H9 (cell line): Measurements from ENCODE around the gene GXYLT1. TPM values are rescaled to one million over a fixed set of nuclear protein-coding genes. Genes with fewer than 3 reads are reported as not detected.

Experiments used
- DNase-seq: peaks from one replicate; pipeline ENCODE4 v3.0.0-alpha.2; 2017
- H2AFZ ChIP-seq: one replicate; pipeline ENCODE4 v1.6.1; 2013; ENCODE audit warnings: mild to moderate bottlenecking, low read length, control low read depth, moderate library complexity
- H2AK5ac ChIP-seq: 2 replicates; pipeline ENCODE4 v1.6.1; 2013; ENCODE audit warnings: low read length, control low read depth, mixed read lengths; ENCODE audit not compliant: insufficient read length
- H2BK120ac ChIP-seq: one replicate; pipeline ENCODE4 v1.6.1; 2013; ENCODE audit warnings: low read depth, mild to moderate bottlenecking, low read length, control low read depth, inconsistent platforms; ENCODE audit not compliant: poor library complexity, severe bottlenecking
- H2BK12ac ChIP-seq: 2 replicates; pipeline ENCODE4 v1.6.1; 2013; ENCODE audit warnings: low read length, control low read depth, mixed read lengths, low read depth; ENCODE audit not compliant: insufficient read length
- H2BK15ac ChIP-seq: 2 replicates; pipeline ENCODE4 v1.6.1; 2013; ENCODE audit warnings: low read depth, low read length, control low read depth
- H2BK20ac ChIP-seq: one replicate; pipeline ENCODE4 v1.6.1; 2013; ENCODE audit warnings: low read depth, mild to moderate bottlenecking, low read length, control low read depth, inconsistent platforms; ENCODE audit not compliant: poor library complexity, severe bottlenecking
- H2BK5ac ChIP-seq: 2 replicates; pipeline ENCODE4 v1.6.1; 2013; ENCODE audit warnings: low read length, control low read depth, mixed read lengths; ENCODE audit not compliant: insufficient read length
- H3K14ac ChIP-seq: 2 replicates; pipeline ENCODE4 v1.6.1; 2013; ENCODE audit warnings: low read length, control low read depth; ENCODE audit not compliant: insufficient read depth
- H3K18ac ChIP-seq: 2 replicates; pipeline ENCODE4 v1.6.1; 2013; ENCODE audit warnings: low read depth, mild to moderate bottlenecking, mixed read lengths, low read length, control low read depth; ENCODE audit not compliant: insufficient read length
- H3K23ac ChIP-seq: 2 replicates; pipeline ENCODE4 v1.6.1; 2013; ENCODE audit warnings: low read length, control low read depth, mixed read lengths, low read depth; ENCODE audit not compliant: insufficient read length
- H3K23me2 ChIP-seq: 2 replicates; pipeline ENCODE4 v1.6.1; 2013; ENCODE audit warnings: low read depth, mild to moderate bottlenecking, mixed read lengths, low read length, control low read depth; ENCODE audit not compliant: insufficient read length, poor library complexity, severe bottlenecking
- H3K27ac ChIP-seq: 2 replicates; pipeline ENCODE4 v1.5.1; 2013; ENCODE audit warnings: low read length, control low read depth, mixed read lengths, low read depth; ENCODE audit not compliant: insufficient read length
- H3K27me3 ChIP-seq: 2 replicates; pipeline ENCODE4 v1.6.1; 2013; ENCODE audit warnings: low read length, control low read depth, inconsistent platforms; ENCODE audit not compliant: insufficient read depth
- H3K4ac ChIP-seq: 2 replicates; pipeline ENCODE4 v1.6.1; 2013; ENCODE audit warnings: low read depth, mild to moderate bottlenecking, control low read depth, inconsistent platforms, low read length, moderate library complexity
- H3K4me1 ChIP-seq: 2 replicates; pipeline ENCODE4 v1.6.1; 2013; ENCODE audit warnings: low read length, control low read depth, inconsistent platforms; ENCODE audit not compliant: insufficient read depth
- H3K4me2 ChIP-seq: 2 replicates; pipeline ENCODE4 v1.6.1; 2013; ENCODE audit warnings: low read length, control low read depth, mixed read lengths; ENCODE audit not compliant: insufficient read length, insufficient read depth
- H3K56ac ChIP-seq: 2 replicates; pipeline ENCODE4 v1.6.1; 2013; ENCODE audit warnings: low read depth, mild to moderate bottlenecking, mixed read lengths, low read length, control low read depth; ENCODE audit not compliant: insufficient read length
- H3K79me1 ChIP-seq: 2 replicates; pipeline ENCODE4 v1.6.1; 2013; ENCODE audit warnings: low read depth, mild to moderate bottlenecking, moderate library complexity, low read length, control low read depth, inconsistent platforms; ENCODE audit not compliant: insufficient read depth, poor library complexity, severe bottlenecking
- H3K79me2 ChIP-seq: 2 replicates; pipeline ENCODE4 v1.6.1; 2013; ENCODE audit warnings: low read length, control low read depth, inconsistent platforms; ENCODE audit not compliant: insufficient read depth
- H3K9ac ChIP-seq: 2 replicates; pipeline ENCODE4 v1.6.1; 2013; ENCODE audit warnings: low read length, control low read depth, mixed read lengths; ENCODE audit not compliant: insufficient read length; ENCODE audit errors: extremely low read depth
- H3K9me3 ChIP-seq: one replicate; pipeline ENCODE4 v1.6.1; 2013; ENCODE audit warnings: low read depth, low read length, inconsistent platforms; ENCODE audit not compliant: control insufficient read depth
- H3T11ph ChIP-seq: one replicate; pipeline ENCODE4 v1.6.1; 2013; ENCODE audit warnings: mild to moderate bottlenecking, low read length, control low read depth, inconsistent platforms
- H4K20me1 ChIP-seq: one replicate; pipeline ENCODE4 v1.6.1; 2013; ENCODE audit not compliant: control insufficient read depth, insufficient read length, insufficient read depth
- H4K5ac ChIP-seq: 2 replicates; pipeline ENCODE4 v1.6.1; 2013; ENCODE audit warnings: low read depth, mild to moderate bottlenecking, mixed read lengths, low read length, control low read depth; ENCODE audit not compliant: insufficient read length
- H4K8ac ChIP-seq: replicated peaks from 2 replicates; pipeline ENCODE4 v1.6.1; 2013; ENCODE audit warnings: low read length, control low read depth, mixed read lengths, low read depth; ENCODE audit not compliant: insufficient read length
- H4K91ac ChIP-seq: 2 replicates; pipeline ENCODE4 v1.6.1; 2013; ENCODE audit warnings: low read depth, mild to moderate bottlenecking, moderate library complexity, mixed read lengths, low read length, control low read depth; ENCODE audit not compliant: insufficient read length
- H3K27ac Mint-ChIP-seq, 3 experiments: 2 replicates in 2 of 3; 3 replicates in 1 of 3; pipeline ENCODE4 v1.8.0; 2020 to 2021; ENCODE audit warnings: mixed read lengths in 3 of 3, mild to moderate bottlenecking in 1 of 3, moderate library complexity in 1 of 3
- H3K27me3 Mint-ChIP-seq: 2 replicates; pipeline ENCODE4 v1.8.0; 2021; ENCODE audit warnings: low read depth, mild to moderate bottlenecking, moderate library complexity, mixed read lengths
- H3K36me3 Mint-ChIP-seq, 3 experiments: 2 replicates in 2 of 3; 3 replicates in 1 of 3; pipeline ENCODE4 v1.8.0; 2020 to 2021; ENCODE audit warnings: low read depth in 3 of 3, mixed read lengths in 3 of 3; ENCODE audit not compliant: insufficient read depth in 1 of 3
- H3K4me1 Mint-ChIP-seq, 2 experiments: 2 replicates each; pipeline ENCODE4 v1.8.0; 2020; ENCODE audit warnings: mixed read lengths in 2 of 2
- H3K4me3 Mint-ChIP-seq, 2 experiments: 2 replicates in 1 of 2; 3 replicates in 1 of 2; pipeline ENCODE4 v1.8.0; 2020 to 2021; ENCODE audit warnings: mild to moderate bottlenecking in 2 of 2, mixed read lengths in 2 of 2, moderate library complexity in 1 of 2
- H3K9me3 Mint-ChIP-seq, 2 experiments: 2 replicates in 1 of 2; 3 replicates in 1 of 2; pipeline ENCODE4 v1.8.0; 2020; ENCODE audit warnings: mild to moderate bottlenecking in 2 of 2, mixed read lengths in 2 of 2, moderate library complexity in 1 of 2
- WGBS: extraction: QIAGEN DNeasy Blood & Tissue Kit; methylation state at CpG from one replicate; pipeline ENCODE4 v1.1.7; 2013; ENCODE audit warnings: missing lambda C conversion rate, low lambda C conversion rate, mixed read lengths; ENCODE audit not compliant: insufficient read length; ENCODE audit errors: extremely low coverage; 5-methylcytosine and 5-hydroxymethylcytosine counted together
- total RNA-seq: library from RNA; stranded (reverse); gene quantifications from 2 replicates; pipeline ENCODE4 v1.2.1, GENCODE V29; 2021
- TF ChIP-seq, protein P1 (sequence below): fragments of 200-600 bp; sonication (generic); conservative IDR thresholded peaks from 3 replicates; pipeline ENCODE4 v1.8.0; 2021; ENCODE audit warnings: antibody characterized with exemption, mild to moderate bottlenecking

Gene GXYLT1
- total RNA-seq, 1 experiment from 2014 or later, result 14.5 TPM

DNA sequence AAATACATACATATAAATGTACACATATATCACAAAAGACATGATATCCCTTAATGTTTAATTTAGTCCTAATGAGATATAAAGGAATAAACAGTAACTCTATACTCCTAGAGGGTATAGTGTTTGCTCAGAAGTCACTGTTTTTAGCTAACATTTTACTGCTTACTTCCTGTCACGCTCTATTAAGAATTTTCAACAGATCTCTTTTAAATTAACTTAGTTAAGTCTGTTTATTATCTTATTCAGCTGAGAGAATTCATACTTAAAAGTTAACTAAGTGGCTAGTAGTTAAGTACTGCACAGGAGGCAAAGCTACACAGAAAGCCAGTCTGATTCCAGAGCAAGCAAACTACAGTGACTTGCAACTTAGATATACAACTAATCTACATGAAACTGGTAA, 39.9 kb downstream of the GXYLT1 start:
- H2AFZ ChIP-seq, result no peak overlapping the region
- no peaks in the 10 kb centered on the region for H4K20me1 ChIP-seq
- Mint-ChIP-seq H3K27me3 (no peaks in the 10 kb centered on the region), H3K9me3 (peaks cover 0 to 1% of the 10 kb centered on the region in 2 experiments; a peak in 1 of 5 replicates), H3K4me3 (no peak overlapping the region), H3K36me3 (peaks cover 1 to 16% (median 6%) of the 10 kb centered on the region in 3 experiments; a peak in 5 of 7 replicates), H3K27ac (no peak overlapping the region), H3K4me1 (no peaks in the 10 kb centered on the region)
- no peaks in the 10 kb centered on the region for H3K79me2 ChIP-seq
- no peaks in the 10 kb centered on the region for H3K4me1 ChIP-seq
- H3K9ac ChIP-seq, result no peak overlapping the region
- no peak overlapping the region for H3K56ac ChIP-seq
- WGBS, result no CpG with 5 or more reads among the region's 1 CpG
- no peak overlapping the region for H2BK5ac ChIP-seq
- TF ChIP-seq, protein P1, sequence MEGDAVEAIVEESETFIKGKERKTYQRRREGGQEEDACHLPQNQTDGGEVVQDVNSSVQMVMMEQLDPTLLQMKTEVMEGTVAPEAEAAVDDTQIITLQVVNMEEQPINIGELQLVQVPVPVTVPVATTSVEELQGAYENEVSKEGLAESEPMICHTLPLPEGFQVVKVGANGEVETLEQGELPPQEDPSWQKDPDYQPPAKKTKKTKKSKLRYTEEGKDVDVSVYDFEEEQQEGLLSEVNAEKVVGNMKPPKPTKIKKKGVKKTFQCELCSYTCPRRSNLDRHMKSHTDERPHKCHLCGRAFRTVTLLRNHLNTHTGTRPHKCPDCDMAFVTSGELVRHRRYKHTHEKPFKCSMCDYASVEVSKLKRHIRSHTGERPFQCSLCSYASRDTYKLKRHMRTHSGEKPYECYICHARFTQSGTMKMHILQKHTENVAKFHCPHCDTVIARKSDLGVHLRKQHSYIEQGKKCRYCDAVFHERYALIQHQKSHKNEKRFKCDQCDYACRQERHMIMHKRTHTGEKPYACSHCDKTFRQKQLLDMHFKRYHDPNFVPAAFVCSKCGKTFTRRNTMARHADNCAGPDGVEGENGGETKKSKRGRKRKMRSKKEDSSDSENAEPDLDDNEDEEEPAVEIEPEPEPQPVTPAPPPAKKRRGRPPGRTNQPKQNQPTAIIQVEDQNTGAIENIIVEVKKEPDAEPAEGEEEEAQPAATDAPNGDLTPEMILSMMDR, result no peak
- no peaks in the 10 kb centered on the region for H3K79me1 ChIP-seq
- no peak overlapping the region for H3T11ph ChIP-seq
- no peaks in the 10 kb centered on the region for H3K23me2 ChIP-seq
- H2AK5ac ChIP-seq, result no peak overlapping the region
- no peak overlapping the region for H3K23ac ChIP-seq
- DNase-seq, result no peak
- no peaks in the 10 kb centered on the region for H3K9me3 ChIP-seq
- H3K4ac ChIP-seq, result no peak overlapping the region
- H2BK12ac ChIP-seq, result no peak overlapping the region
- H4K8ac ChIP-seq, result no peak overlapping the region
- H3K4me2 ChIP-seq, result no peak overlapping the region
- no peak overlapping the region for H4K5ac ChIP-seq
- no peak overlapping the region for H2BK20ac ChIP-seq
- H4K91ac ChIP-seq, result no peak overlapping the region
- no peak overlapping the region for H3K18ac ChIP-seq
- no peak overlapping the region for H2BK15ac ChIP-seq
- H3K27me3 ChIP-seq, result no peaks in the 10 kb centered on the region
- H3K14ac ChIP-seq, result no peak overlapping the region
- H3K27ac ChIP-seq, result no peak overlapping the region
- no peak overlapping the region for H2BK120ac ChIP-seq
